ENCODE data around the gene PLEKHG2.
"Not testable (repeated sequence)": the region's sequence is repeated elsewhere in the genome, so short reads cannot be mapped to it uniquely, and the experiment has no call there.

The PLEKHG2 gene, protein sequence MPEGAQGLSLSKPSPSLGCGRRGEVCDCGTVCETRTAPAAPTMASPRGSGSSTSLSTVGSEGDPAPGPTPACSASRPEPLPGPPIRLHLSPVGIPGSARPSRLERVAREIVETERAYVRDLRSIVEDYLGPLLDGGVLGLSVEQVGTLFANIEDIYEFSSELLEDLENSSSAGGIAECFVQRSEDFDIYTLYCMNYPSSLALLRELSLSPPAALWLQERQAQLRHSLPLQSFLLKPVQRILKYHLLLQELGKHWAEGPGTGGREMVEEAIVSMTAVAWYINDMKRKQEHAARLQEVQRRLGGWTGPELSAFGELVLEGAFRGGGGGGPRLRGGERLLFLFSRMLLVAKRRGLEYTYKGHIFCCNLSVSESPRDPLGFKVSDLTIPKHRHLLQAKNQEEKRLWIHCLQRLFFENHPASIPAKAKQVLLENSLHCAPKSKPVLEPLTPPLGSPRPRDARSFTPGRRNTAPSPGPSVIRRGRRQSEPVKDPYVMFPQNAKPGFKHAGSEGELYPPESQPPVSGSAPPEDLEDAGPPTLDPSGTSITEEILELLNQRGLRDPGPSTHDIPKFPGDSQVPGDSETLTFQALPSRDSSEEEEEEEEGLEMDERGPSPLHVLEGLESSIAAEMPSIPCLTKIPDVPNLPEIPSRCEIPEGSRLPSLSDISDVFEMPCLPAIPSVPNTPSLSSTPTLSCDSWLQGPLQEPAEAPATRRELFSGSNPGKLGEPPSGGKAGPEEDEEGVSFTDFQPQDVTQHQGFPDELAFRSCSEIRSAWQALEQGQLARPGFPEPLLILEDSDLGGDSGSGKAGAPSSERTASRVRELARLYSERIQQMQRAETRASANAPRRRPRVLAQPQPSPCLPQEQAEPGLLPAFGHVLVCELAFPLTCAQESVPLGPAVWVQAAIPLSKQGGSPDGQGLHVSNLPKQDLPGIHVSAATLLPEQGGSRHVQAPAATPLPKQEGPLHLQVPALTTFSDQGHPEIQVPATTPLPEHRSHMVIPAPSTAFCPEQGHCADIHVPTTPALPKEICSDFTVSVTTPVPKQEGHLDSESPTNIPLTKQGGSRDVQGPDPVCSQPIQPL (N-terminal part only)

DNA sequence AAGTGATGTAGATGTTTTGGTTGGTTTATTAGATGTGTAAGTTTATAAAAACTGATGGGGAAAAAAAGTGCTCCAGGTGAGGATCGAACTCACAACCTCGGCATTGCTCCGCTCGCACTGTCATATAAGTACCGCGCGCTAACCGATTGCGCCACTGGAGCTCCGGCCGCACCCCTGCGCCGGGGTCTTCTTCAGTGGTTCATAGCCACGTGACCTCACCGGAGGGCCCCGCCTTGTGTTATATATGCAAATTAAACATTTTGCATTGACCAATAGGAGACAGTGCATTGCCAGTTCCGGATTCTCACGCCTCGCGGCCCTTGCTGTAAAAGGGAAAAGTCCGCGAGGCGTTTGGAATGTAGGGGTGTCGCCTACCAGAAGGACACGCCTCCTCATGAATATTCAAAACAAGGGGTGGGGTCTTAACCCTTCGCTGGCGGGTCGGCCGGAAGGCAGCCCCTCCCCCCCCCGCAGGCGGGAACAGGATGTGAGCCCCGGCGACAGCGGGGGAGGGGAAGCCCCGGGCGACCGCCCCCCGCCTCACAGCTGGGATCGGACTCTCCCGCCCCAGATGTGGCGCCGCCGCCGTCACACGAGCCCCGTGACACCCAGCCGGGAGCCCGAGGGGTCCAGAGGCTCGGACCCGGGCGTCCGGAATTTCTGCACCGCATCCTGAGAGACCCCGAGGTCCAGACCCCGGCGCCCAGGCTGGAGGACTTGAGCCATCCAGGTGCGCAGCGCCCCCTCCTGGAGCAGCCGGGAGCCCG lies at the start of gene PLEKHG2:
PLEKHG2 (plus strand) TSS at position 570 of the 767 bp plus-strand sequence. CDS start 1,418 bp downstream, outside the sequence.
- DNase-seq (ENCODE audit: low read depth in 2 of 2, low spot score in 1 of 2), result peak; percentile 94 to 97

DNA sequence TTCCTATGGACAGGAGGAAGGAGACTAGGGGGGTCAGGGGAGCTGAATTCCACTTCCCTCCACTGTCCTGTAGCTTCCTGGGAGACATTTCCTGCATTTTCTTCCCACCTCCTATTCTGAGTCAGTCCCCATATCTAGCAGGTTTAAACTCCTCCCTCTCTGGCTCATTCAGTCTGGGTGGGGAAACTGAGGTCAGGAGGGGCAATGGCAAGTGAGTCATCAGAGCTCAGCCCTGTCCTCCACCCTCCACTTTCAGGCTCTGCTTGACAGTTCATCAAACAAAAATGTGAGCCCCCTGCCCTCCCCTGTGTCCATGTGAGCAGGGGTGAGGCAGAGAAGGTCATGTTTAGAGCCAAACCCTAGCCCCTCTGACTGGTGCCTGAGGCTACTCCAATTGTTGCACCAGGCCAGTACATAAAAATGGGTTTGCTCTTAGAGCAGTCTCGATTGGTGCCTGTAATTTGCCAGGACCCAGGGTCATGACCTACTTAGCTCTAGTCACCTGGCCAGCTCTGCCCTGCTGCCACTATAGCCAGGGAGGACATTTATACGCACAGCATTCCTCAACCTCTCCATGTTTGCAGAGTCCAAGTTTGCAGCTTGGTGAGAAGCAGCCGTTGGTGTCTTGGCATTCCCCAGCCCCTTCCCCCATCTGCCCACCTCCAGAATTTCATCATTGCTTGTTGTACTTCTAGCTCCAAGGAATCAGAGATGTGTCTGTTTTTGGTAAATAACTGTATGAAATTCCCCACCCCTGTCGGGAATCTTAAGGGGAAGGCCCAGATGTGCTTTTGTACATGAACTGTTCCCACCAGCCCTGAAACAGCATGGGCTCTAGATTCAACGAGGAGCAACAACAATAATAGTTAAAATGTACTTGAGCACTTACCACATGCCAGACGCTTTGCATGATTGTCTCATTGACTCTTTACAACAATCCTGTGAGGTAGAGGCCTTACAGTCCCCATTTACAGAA lies 49.5 kb upstream of the PLEKHG2 start:
- no peak for DNase-seq (ENCODE audit: low read depth in 2 of 2, low spot score in 1 of 2)

DNA sequence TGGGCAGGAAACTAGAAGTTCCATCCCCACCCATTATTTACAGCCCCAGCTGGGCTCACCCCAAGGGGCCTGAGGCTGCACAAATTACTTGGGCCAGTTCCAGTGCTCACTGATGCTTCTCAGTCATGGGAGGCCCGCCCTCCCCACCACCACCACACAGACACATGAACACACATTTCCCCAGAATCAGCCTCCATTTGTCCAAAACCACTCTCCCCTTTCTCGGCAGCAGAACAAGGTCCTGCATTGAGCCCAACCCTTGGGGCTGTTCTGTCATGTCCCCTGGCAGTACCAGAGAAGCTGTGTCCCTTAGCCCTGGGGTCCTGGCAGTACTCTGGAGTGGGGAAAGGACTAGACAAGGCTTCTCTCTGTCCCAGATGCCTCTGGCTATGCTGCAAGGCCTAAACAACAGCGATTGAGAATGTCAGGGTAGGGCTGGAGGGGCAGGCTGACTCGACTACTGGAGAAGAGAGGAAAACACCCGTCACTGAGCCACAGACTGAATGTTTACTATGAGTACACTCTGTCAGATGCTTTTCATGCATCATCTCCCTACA lies 48.5 kb upstream of the PLEKHG2 start:
- no peak for DNase-seq (ENCODE audit: low read depth in 2 of 2, low spot score in 1 of 2)

DNA sequence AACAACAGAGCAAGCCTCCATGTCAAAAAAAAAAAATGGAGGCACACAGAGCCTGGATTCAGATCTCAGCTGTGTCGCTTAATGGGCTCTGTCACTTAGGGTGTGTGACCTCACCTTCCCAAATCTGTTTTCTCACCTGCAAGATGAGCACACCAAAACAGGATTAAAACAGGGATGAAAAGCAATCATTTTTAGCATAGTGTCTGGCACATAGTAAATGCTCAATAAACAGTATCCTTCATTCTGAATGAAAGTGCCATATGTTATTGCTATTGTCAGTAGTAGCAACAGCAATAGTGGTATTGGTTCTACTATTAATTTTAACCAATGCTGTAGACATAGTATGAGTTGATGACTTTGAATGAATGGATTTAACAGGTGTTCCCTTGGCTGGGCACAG lies 46.9 kb upstream of the PLEKHG2 start:
- no peak for DNase-seq (ENCODE audit: low read depth in 2 of 2, low spot score in 1 of 2)

DNA sequence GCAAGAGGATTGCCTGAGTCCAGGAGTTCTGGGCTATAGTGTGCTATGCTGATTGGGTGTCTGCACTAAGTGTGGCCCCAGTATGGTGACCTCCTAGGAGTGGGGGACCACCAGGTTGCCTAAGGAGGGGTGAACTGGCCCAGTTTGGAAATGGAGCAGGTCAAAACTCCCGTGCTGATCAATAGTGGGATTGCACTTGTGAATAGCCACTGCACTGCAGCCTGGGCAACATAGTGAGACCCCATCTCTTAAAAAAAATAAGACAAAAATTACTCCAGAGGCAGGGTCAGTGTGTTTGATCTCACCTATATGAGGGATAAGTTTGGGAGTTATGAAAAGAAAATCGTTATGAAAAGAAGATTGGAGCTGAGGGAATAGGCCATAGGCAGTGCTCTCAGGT lies 43.3 kb upstream of the PLEKHG2 start:
- no peak for DNase-seq (ENCODE audit: low read depth in 2 of 2, low spot score in 1 of 2)

DNA sequence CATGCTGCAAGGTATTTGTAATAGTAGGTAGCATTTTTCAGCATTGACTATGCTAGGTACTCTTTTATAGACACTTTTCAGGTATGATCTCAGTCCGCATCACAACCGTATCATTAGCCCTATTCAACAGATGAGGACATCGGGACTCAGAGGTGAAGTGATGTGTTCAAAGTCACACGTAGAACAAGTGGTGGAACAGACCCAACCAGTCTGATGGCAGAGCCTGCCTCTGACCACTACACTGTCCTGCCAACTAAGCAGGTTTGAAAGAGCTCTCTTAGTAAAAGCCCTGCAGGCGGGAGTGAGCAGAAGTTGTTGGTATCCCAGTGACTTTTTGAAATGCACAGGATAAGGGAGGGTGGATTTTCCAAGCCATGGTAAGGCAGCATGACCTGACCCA lies 41.7 kb upstream of the PLEKHG2 start:
- no peak for DNase-seq (ENCODE audit: low read depth in 2 of 2, low spot score in 1 of 2)

DNA sequence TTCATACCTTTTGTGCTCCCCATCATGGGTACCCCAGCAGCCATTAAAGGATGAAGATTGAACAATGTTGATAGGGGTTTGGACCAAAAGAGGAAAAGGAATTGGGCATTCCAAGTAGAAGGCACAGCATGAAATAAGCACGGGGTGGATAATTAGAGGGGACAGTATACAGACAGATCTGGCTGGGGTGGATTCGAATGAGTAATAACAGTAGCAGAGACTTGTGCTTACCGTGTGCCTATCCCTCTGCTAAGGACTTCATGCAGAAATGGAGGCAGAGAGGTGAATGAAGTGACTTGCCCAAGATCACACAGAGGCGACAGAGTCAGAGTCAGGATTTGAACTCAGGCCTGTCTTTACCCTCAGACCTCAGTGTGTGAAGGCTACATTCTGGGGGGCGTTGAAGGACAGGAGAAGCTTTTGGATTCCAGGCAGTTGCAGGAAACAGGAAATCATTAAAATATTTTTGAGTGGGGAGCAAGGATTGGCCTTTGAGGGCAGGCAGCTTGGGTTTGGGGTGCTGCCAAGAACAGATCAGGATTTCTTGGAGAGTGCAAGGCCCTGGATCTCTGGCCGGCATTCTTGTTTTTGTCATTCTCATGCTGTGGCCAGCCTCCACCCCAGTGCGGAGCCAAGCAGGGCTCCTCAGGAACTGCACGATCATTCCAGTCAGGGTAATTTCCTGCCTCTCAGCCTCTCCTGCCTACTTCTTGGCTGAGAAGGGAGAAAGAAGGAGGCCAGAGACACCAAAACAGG lies 40.2 kb upstream of the PLEKHG2 start:
- DNase-seq (ENCODE audit: low read depth in 2 of 2, low spot score in 1 of 2), result no peak

DNA sequence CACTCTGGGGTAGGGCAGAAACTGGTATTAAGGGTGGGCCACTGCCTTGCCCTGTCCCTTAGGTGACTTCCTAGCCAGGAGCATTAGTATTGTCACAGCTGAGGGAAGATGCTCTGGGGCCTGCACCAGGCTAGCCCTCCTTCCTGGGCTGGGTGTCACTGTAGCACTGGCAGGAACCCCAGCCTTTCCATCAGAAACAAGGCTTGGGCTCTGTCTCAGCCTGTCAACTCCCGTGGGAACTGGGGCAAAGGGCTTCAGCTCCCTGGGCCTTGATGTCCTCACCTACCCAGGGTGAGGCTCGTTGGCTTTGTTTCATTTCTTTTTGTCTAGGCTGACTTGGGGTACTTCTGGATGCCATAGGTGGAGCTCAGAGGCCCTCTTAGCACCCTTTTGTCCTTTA lies 39.5 kb upstream of the PLEKHG2 start:
- DNase-seq (ENCODE audit: low read depth in 2 of 2, low spot score in 1 of 2), result no peak

DNA sequence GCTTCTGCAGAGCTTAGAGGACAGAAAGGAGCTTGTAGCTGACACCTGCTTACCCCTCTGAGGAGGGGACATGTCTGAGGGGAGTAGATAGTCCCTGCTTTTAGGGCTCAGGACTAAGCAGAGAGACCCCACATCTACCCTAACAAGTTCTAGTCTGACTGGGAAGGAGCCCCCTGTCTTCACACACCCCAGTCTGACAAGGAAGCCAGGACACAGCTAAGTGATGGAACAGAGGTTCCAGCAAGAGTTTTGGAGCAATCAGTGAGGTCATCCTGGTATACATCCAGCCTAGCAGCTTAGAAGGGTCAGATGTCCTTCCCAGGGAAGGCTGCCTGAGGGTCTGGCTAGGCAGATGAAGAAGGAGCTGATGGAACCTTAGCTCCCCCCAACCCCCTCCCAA lies 36.5 kb upstream of the PLEKHG2 start:
- no peak for DNase-seq (ENCODE audit: low read depth in 2 of 2, low spot score in 1 of 2)

DNA sequence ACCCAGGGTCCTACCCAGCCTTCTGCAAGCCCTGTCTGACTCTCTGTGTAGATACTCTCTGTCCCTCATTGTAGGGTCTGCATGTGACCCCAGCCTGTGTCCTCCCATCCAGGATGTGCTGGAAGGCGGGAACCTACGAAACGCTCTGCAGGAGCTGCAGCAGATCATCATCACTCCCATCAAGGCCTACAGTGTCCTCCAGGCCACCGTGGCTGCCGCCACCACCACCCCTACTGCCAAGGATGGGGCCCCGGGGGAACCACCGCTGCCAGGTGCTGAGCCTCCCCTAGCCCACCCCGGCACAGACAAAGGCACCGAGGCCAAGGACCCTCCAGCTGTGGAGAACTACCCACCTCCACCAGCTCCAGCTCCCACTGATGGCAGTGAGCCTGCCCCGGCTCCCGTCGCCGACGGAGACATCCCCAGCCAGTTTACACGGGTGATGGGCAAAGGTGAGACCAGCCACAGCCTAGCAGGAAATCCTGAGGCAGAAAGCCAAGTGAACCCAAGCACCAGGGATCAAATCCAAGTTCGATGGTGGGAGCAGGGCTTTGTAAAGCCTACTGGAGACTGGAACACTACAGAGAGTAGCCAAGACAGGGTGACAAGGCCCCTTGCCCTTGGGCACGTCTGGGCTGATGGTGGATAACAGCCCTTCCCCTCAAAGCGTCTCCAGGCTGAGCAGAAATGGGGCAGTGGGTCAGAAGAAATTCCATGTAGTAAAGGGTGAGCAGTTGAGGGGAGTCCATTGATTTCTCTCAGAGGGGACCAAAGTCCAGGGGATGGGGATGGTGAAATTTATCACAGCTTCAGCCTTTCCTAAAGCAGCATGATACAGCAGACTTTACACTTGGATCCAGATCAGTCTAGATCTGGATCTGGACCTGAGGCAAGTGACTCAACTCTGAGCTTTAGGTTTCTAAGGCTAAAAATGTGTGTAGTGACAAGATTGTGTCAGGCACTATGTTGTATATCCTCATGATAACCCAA lies 34.8 kb upstream of the PLEKHG2 start:
- no peak for DNase-seq (ENCODE audit: low read depth in 2 of 2, low spot score in 1 of 2)

DNA sequence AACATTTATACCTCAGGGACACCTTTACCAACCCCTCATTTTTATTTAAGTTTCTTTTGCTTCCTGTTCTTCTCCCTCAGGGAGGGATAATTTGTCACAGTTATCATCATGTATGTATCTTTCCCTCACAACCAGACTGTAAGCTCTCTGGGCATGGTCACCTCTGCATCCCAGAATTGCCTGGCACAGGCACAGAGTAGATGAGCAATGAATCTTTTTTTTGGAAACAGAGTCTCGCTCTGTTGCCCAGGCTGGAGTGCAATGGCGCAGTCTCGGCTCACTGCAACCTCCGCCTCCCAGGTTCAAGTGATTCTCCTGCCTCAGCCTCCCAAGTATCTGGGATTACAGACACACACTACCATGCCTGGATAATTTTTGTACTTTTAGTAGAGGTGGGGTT lies 33.1 kb upstream of the PLEKHG2 start:
- DNase-seq (ENCODE audit: low read depth in 2 of 2, low spot score in 1 of 2), result not testable (repeated sequence)

DNA sequence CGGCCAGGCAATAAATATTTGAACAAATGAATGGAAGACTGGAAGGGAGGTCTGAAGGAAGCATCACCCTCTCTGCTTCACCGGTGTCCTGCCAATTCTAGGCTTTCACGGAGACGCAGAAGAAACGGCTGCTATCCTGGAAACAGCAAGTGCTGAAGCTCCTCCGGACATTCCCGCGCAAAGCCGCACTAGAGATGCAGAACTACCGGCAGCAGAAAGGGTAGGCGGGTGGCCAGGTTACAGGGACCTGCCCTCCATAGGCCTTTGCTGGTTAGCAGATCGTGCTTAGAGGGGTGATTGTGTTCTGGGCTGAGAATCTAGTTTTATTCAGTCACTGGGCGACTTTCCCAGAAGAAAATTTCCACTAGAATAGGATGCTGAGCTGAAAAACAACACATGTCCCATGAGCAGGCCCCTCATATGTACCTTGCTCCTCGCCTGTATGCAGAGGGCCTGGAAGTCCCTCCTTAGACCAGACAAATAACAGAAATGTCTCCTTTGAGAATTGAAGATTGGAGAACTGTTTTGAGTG lies 32.5 kb upstream of the PLEKHG2 start:
- DNase-seq (ENCODE audit: low read depth in 2 of 2, low spot score in 1 of 2), result no peak

DNA sequence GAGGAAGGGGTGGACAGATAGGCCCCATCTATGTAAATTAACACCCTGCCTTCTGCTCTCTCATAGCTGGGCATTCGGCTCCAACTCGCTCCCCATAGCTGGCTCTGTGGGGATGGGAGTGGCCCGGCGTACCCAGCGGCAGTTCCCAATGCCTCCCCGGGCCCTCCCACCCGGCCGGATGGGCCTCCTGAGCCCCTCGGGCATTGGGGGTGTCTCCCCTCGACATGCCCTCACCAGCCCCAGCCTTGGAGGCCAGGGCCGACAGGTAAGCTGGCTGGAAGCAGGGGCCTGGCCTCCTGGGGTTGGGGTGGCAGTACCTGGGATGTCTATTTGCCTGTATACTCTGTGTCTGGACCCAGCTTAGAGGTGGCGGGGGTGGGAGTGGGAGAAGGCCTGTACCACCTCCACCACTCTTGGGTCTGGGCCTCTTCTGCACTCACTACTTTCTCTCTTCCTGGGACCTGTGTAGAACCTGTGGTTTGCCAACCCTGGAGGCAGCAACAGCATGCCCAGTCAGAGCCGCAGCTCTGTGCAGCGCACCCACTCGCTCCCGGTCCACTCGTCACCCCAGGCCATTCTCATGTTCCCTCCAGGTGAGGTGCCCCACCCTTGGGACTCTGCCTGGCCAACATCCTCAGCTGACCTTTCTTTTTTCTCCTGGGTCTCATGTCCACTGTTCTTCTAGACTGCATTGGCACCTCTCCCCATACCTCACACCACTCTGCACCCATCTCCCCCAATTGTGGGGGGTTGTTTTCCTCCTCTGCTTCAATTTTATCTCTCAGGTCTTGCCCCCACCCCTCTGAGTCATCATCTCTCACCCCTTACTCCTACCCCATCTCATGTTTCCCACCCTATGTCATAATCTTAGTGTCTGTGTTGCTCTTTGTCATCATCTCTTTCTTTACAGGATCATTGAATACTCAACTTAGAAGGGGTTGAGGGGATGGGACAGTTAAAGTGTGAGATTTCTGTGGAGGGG lies 31.7 kb upstream of the PLEKHG2 start:
- no peak for DNase-seq (ENCODE audit: low read depth in 2 of 2, low spot score in 1 of 2)

DNA sequence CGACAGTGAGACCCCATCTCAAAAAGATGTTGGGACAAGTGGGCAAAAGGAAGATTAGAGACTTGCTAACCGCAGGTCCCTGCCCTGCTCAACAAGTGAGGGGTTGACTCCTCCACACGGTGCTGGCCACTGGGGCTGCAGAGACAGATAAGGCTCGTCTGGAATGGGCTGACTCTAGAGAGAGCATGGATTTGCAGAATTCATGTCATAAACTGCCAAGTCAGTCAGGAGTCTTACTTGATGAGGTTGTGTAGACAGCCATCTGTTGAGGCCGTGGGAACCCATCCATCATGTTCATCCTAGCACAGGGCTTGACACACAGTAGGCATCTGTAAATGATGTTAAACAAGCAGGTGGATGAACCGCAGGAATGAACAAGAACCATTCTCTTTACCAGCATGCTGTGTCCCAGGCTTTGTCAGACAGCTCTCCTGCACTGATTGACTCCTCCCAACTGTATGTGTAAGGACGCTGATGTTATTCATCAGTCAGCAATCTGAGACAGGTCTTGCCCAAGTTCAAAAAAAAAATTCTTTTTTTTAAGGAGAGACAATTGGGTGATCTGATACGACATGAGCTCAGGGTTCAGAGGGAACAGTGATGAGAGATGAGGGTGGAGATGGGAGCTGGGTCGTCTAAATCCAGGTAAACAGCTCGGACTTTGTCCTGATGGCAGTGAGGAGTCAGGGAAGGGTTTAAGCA lies 30.4 kb upstream of the PLEKHG2 start:
- no peak for DNase-seq (ENCODE audit: low read depth in 2 of 2, low spot score in 1 of 2)

DNA sequence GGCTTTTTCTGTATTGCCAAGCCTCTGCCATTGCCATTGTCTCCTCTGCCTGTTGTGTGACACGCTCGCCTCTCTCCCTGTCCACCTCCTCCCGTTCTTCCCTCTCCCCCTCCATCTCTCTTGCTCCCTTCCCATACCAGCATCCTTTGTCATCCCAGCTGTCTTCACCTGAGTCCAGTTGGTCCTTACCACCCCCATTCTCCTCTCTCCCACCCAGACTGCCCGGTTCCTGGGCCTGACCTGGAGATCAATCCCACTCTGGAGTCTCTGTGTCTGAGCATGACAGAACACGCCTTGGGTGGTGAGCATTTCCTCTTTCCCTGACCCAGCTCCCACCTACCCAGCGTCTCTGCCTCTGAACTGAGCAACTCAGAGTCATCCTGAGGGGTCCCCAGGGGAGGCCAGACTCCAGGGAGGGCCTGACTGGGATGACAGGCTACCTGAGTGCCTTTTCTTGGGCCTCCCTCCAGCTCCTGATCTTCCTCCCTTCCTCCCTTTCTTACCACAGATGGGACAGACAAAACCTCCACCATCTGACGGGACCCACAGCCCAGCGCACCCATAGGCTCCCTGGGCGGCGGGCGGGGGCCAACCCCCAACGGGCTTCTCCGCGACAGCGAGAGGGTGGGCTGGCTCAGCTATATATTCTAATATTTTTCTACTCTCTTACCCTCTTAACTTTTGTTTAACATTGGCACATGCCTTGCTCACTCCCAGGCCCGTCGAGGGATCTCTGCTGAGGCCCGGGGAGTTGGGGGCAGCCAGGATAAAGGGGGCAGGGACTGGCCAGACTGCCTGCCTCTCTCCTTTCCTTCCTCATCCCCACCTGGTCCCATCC lies 29.3 kb upstream of the PLEKHG2 start:
- DNase-seq (ENCODE audit: low read depth in 2 of 2, low spot score in 1 of 2), result no peak

Measured in stimulated activated CD8-positive, alpha-beta memory T cell treated with anti-CD3 and anti-CD28 coated beads, Interleukin-4, amount 100 ng/mL, for 1 hour (primary cell).